SIG-M5 treated with dmso at 0.1 percent for 504 hours (cell line): Measurements from ENCODE around the gene ADAM12.
"Not testable (repeated sequence)": the region's sequence is repeated elsewhere in the genome, so short reads cannot be mapped to it uniquely, and the experiment has no call there.

Experiments
- DNase-seq: peaks from one replicate; lab custom pipeline; 2025; ENCODE audit not compliant: unreplicated experiment; lab: John Stamatoyannopoulos, UW

Gene ADAM12

GRCh38 chr10:126264102-126265018, 123.9 kb downstream of the ADAM12 start:
- no peak for DNase-seq

- no peak for DNase-seq
Observed at GRCh38 chr10:126263006-126263676, 125.1 kb downstream of the ADAM12 start.

GRCh38 chr10:126262233-126262838, 125.9 kb downstream of the ADAM12 start:
- DNase-seq: no peak

- no peak for DNase-seq
Observed at GRCh38 chr10:126259760-126260479, 128.4 kb downstream of the ADAM12 start.

GRCh38 chr10:126256864-126257263, 131.4 kb downstream of the ADAM12 start:
- DNase-seq: no peak

GRCh38 chr10:126255313-126255712, 133.0 kb downstream of the ADAM12 start:
- no peak for DNase-seq

GRCh38 chr10:126253611-126253998, 134.7 kb downstream of the ADAM12 start:
- no peak for DNase-seq

GRCh38 chr10:126252884-126253610, 135.2 kb downstream of the ADAM12 start:
- DNase-seq: no peak

GRCh38 chr10:126251778-126252407, 136.4 kb downstream of the ADAM12 start:
- DNase-seq: no peak

- DNase-seq: no peak
Observed at GRCh38 chr10:126250527-126251310, 137.6 kb downstream of the ADAM12 start.

- no peak for DNase-seq
Observed at GRCh38 chr10:126250045-126250444, 138.2 kb downstream of the ADAM12 start.

GRCh38 chr10:126247446-126247975, 140.8 kb downstream of the ADAM12 start:
- DNase-seq: no peak

GRCh38 chr10:126246396-126246795, 141.9 kb downstream of the ADAM12 start:
- DNase-seq: not testable (repeated sequence)

- no peak for DNase-seq
Observed at GRCh38 chr10:126245501-126245900, 142.8 kb downstream of the ADAM12 start.

GRCh38 chr10:126243971-126244370, 144.3 kb downstream of the ADAM12 start:
- no peak for DNase-seq

GRCh38 chr10:126243306-126243705, 145.0 kb downstream of the ADAM12 start:
- DNase-seq: no peak

GRCh38 chr10:126242397-126243260, 145.6 kb downstream of the ADAM12 start:
- no peak for DNase-seq

GRCh38 chr10:126240483-126240882, 147.8 kb downstream of the ADAM12 start:
- DNase-seq: no peak
